Rectal smooth muscle tissue (tissue), 1 donor: ENCODE measurements around the gene ZNF688.
A peak's percentile ranks its signal among the peaks of the same experiment; 100 is the strongest.

Source experiments
- H3K27ac ChIP-seq: one replicate; pipeline ENCODE4 v1.7.0; 2013; ENCODE audit warnings: low read depth, low read length, inconsistent platforms
- H3K27me3 ChIP-seq: one replicate; pipeline ENCODE4 v1.7.0; 2013; ENCODE audit warnings: low read length; ENCODE audit not compliant: control insufficient read depth, insufficient read depth
- H3K36me3 ChIP-seq: one replicate; pipeline ENCODE4 v1.7.0; 2013; ENCODE audit warnings: low read length; ENCODE audit not compliant: control insufficient read depth, insufficient read depth
- H3K4me1 ChIP-seq: one replicate; pipeline ENCODE4 v1.7.0; 2013; ENCODE audit warnings: low read length; ENCODE audit not compliant: control insufficient read depth, insufficient read depth
- H3K4me3 ChIP-seq: one replicate; pipeline ENCODE4 v1.7.0; 2013; ENCODE audit warnings: low read length
- H3K9ac ChIP-seq: one replicate; pipeline ENCODE4 v1.7.0; 2013; ENCODE audit warnings: low read length

ZNF688 gene

GRCh38 chr16:30574678-30575077, 3.2 kb upstream of the ZNF688 start:
- peaks cover 2% of the 10 kb centered on the region for H3K36me3 ChIP-seq
- no peaks in the 10 kb centered on the region for H3K27me3 ChIP-seq
- peaks cover 5% of the 10 kb centered on the region for H3K4me1 ChIP-seq
- H3K27ac ChIP-seq, result no peak overlapping the region
- no peak overlapping the region for H3K4me3 ChIP-seq
- H3K9ac ChIP-seq, result no peak overlapping the region

GRCh38 chr16:30570636-30571444, 674 bp downstream of the ZNF688 start:
- Histone ChIP-seq H3K36me3 (no peaks in the 10 kb centered on the region), H3K4me3 (peak overlapping the region; percentile 88), H3K9ac (peak overlapping the region; percentile 84), H3K27ac (peak overlapping the region; percentile 90), H3K27me3 (no peaks in the 10 kb centered on the region), H3K4me1 (peaks cover 5% of the 10 kb centered on the region)

GRCh38 chr16:30569746-30570635, 1.5 kb downstream of the ZNF688 start:
- Histone ChIP-seq H3K27ac (no peak overlapping the region), H3K27me3 (no peaks in the 10 kb centered on the region), H3K36me3 (no peaks in the 10 kb centered on the region), H3K9ac (no peak overlapping the region), H3K4me3 (no peak overlapping the region), H3K4me1 (peaks cover 5% of the 10 kb centered on the region)

- Histone ChIP-seq H3K27me3 (no peaks in the 10 kb centered on the region), H3K9ac (no peak overlapping the region), H3K4me3 (no peak overlapping the region), H3K27ac (peak overlapping the region; percentile 17), H3K36me3 (no peaks in the 10 kb centered on the region), H3K4me1 (peaks cover 5% of the 10 kb centered on the region)
These were observed 2.2 kb downstream of the ZNF688 start for GRCh38 chr16:30569281-30569680.

- Histone ChIP-seq H3K27me3 (no peaks in the 10 kb centered on the region), H3K4me1 (peaks cover 5% of the 10 kb centered on the region), H3K36me3 (no peaks in the 10 kb centered on the region), H3K9ac (no peak overlapping the region), H3K27ac (no peak overlapping the region), H3K4me3 (no peak overlapping the region)
These were observed 3.4 kb downstream of the ZNF688 start for GRCh38 chr16:30567991-30568638.

GRCh38 chr16:30567160-30567990, 4.1 kb downstream of the ZNF688 start:
- Histone ChIP-seq H3K9ac (no peak overlapping the region), H3K27me3 (no peaks in the 10 kb centered on the region), H3K4me3 (no peak overlapping the region), H3K4me1 (peaks cover 4% of the 10 kb centered on the region), H3K36me3 (no peaks in the 10 kb centered on the region), H3K27ac (no peak overlapping the region)

GRCh38 chr16:30566531-30566930, 5.0 kb downstream of the ZNF688 start:
- no peak overlapping the region for H3K27ac ChIP-seq
- H3K4me1 ChIP-seq, result no peaks in the 10 kb centered on the region
- H3K36me3 ChIP-seq, result no peaks in the 10 kb centered on the region
- no peaks in the 10 kb centered on the region for H3K27me3 ChIP-seq
- H3K9ac ChIP-seq, result no peak overlapping the region
- H3K4me3 ChIP-seq, result no peak overlapping the region

GRCh38 chr16:30565984-30566383, 5.5 kb downstream of the ZNF688 start:
- no peak overlapping the region for H3K4me3 ChIP-seq
- H3K27me3 ChIP-seq, result no peaks in the 10 kb centered on the region
- H3K27ac ChIP-seq, result no peak overlapping the region
- no peaks in the 10 kb centered on the region for H3K4me1 ChIP-seq
- no peak overlapping the region for H3K9ac ChIP-seq
- no peaks in the 10 kb centered on the region for H3K36me3 ChIP-seq

GRCh38 chr16:30565526-30565925, 6.0 kb downstream of the ZNF688 start:
- Histone ChIP-seq H3K27ac (no peak overlapping the region), H3K36me3 (no peaks in the 10 kb centered on the region), H3K9ac (no peak overlapping the region), H3K27me3 (no peaks in the 10 kb centered on the region), H3K4me1 (no peaks in the 10 kb centered on the region), H3K4me3 (no peak overlapping the region)

GRCh38 chr16:30562021-30562420, 9.5 kb downstream of the ZNF688 start:
- H3K4me1 ChIP-seq, result peaks cover 5% of the 10 kb centered on the region
- H3K27me3 ChIP-seq, result no peaks in the 10 kb centered on the region
- no peak overlapping the region for H3K9ac ChIP-seq
- no peak overlapping the region for H3K27ac ChIP-seq
- H3K36me3 ChIP-seq, result no peaks in the 10 kb centered on the region
- no peak overlapping the region for H3K4me3 ChIP-seq

- Histone ChIP-seq H3K4me3 (peak overlapping the region; percentile 73), H3K4me1 (peaks cover 5% of the 10 kb centered on the region), H3K9ac (peak overlapping the region; percentile 78), H3K27ac (peak overlapping the region; percentile 24), H3K36me3 (no peaks in the 10 kb centered on the region), H3K27me3 (no peaks in the 10 kb centered on the region)
These were observed 10.3 kb downstream of the ZNF688 start for GRCh38 chr16:30561089-30561816.
